Mesenchymal stem cell (in vitro differentiated cells and primary cell): ENCODE measurements around the gene DICER1.

ENCODE experiments used
- DNase-seq: peaks from one replicate; pipeline ENCODE4 v3.0.0-alpha.2; 2013
- H2AFZ ChIP-seq: one replicate; pipeline ENCODE4 v1.6.1; 2013; ENCODE audit warnings: low read depth, mild to moderate bottlenecking, control low read depth, inconsistent platforms, low read length, moderate library complexity
- H2AK5ac ChIP-seq: 2 replicates; pipeline ENCODE4 v1.6.1; 2013; ENCODE audit warnings: low read length, moderate library complexity, mild to moderate bottlenecking, inconsistent platforms; ENCODE audit not compliant: severe bottlenecking
- H2BK120ac ChIP-seq: one replicate; pipeline ENCODE4 v1.6.1; 2013; ENCODE audit warnings: low read depth, mild to moderate bottlenecking, inconsistent platforms, low read length, moderate library complexity
- H2BK12ac ChIP-seq, 2 experiments: one replicate each; pipeline ENCODE4 v1.6.1; 2013; ENCODE audit warnings: inconsistent platforms in 2 of 2, low read length in 2 of 2, mild to moderate bottlenecking in 2 of 2, moderate library complexity in 2 of 2, control low read depth in 1 of 2
- H2BK15ac ChIP-seq: one replicate; pipeline ENCODE4 v1.6.1; 2013; ENCODE audit warnings: mild to moderate bottlenecking, low read depth, inconsistent platforms; ENCODE audit not compliant: poor library complexity, severe bottlenecking
- H2BK5ac ChIP-seq: 2 replicates; pipeline ENCODE4 v1.6.1; 2013; ENCODE audit warnings: low read depth, mild to moderate bottlenecking, low read length, control low read depth, inconsistent platforms; ENCODE audit not compliant: poor library complexity, severe bottlenecking
- H3K14ac ChIP-seq, 2 experiments: one replicate each; pipeline ENCODE4 v1.6.1; 2013; ENCODE audit warnings: inconsistent platforms in 2 of 2, low read length in 2 of 2, control low read depth in 1 of 2, mild to moderate bottlenecking in 1 of 2, moderate library complexity in 1 of 2
- H3K18ac ChIP-seq, 2 experiments: one replicate each; pipeline ENCODE4 v1.6.1; 2013; ENCODE audit warnings: inconsistent platforms in 2 of 2, low read length in 2 of 2, control low read depth in 1 of 2, low read depth in 1 of 2, mild to moderate bottlenecking in 1 of 2
- H3K23ac ChIP-seq, 2 experiments: one replicate each; pipeline ENCODE4 v1.6.1; 2013; ENCODE audit warnings: inconsistent platforms in 2 of 2, low read length in 2 of 2, mild to moderate bottlenecking in 2 of 2, moderate library complexity in 2 of 2, control low read depth in 1 of 2
- H3K27ac ChIP-seq: 2 replicates; pipeline ENCODE4 v1.5.1; 2013; ENCODE audit warnings: mild to moderate bottlenecking, moderate library complexity, low read length, control low read depth, inconsistent platforms; ENCODE audit not compliant: poor library complexity, severe bottlenecking
- H3K27me3 ChIP-seq, 2 experiments: 2 replicates each; pipeline versions ENCODE4 v1.6.1 to v1.7.0; 2013; ENCODE audit warnings: low read length in 2 of 2, mild to moderate bottlenecking in 2 of 2, moderate library complexity in 2 of 2, control low read depth in 1 of 2, inconsistent platforms in 1 of 2; ENCODE audit not compliant: control insufficient read depth in 1 of 2, insufficient read depth in 1 of 2
- H3K36me3 ChIP-seq, 2 experiments: 2 replicates each; pipeline versions ENCODE4 v1.6.1 to v1.7.0; 2013; ENCODE audit warnings: low read length in 2 of 2, control low read depth in 1 of 2, inconsistent platforms in 1 of 2, low read depth in 1 of 2, mild to moderate bottlenecking in 1 of 2; ENCODE audit not compliant: insufficient read depth in 2 of 2, control insufficient read depth in 1 of 2
- H3K4ac ChIP-seq, 2 experiments: one replicate each; pipeline ENCODE4 v1.6.1; 2013; ENCODE audit warnings: inconsistent platforms in 2 of 2, low read length in 2 of 2, mild to moderate bottlenecking in 2 of 2, moderate library complexity in 2 of 2, control low read depth in 1 of 2, low read depth in 1 of 2
- H3K4me1 ChIP-seq: 2 replicates; pipeline ENCODE4 v1.6.1; 2013; ENCODE audit warnings: low read depth, low read length, control low read depth; ENCODE audit not compliant: control insufficient read depth, insufficient read depth
- H3K4me2 ChIP-seq: 2 replicates; pipeline ENCODE4 v1.6.1; 2013; ENCODE audit warnings: low read length, mild to moderate bottlenecking, inconsistent platforms; ENCODE audit not compliant: poor library complexity, severe bottlenecking
- H3K4me3 ChIP-seq, 2 experiments: 2 replicates each; pipeline versions ENCODE4 v1.5.1 to v1.7.0; 2013; ENCODE audit warnings: low read length in 2 of 2, mild to moderate bottlenecking in 2 of 2, control low read depth in 1 of 2, low read depth in 1 of 2; ENCODE audit not compliant: insufficient read depth in 1 of 2
- H3K79me1 ChIP-seq: replicated peaks from 2 replicates; pipeline ENCODE4 v1.6.1; 2013; ENCODE audit warnings: mild to moderate bottlenecking, control low read depth, low read length, inconsistent platforms; ENCODE audit not compliant: poor library complexity, severe bottlenecking
- H3K9ac ChIP-seq: 2 replicates; pipeline ENCODE4 v1.7.0; 2013; ENCODE audit warnings: mild to moderate bottlenecking, low read length, moderate library complexity
- H3K9me3 ChIP-seq: 2 replicates; pipeline ENCODE4 v1.7.0; 2013; ENCODE audit warnings: mild to moderate bottlenecking, low read length; ENCODE audit not compliant: control insufficient read depth
- H4K8ac ChIP-seq: one replicate; pipeline ENCODE4 v1.6.1; 2013; ENCODE audit warnings: inconsistent platforms, mild to moderate bottlenecking, low read length, moderate library complexity
- H4K91ac ChIP-seq: one replicate; pipeline ENCODE4 v1.6.1; 2013; ENCODE audit warnings: mild to moderate bottlenecking, low read length, inconsistent platforms
- WGBS: methylation state at CpG from one replicate; pipeline ENCODE4 v1.1.7; 2013; ENCODE audit warnings: mixed read lengths; 5-methylcytosine and 5-hydroxymethylcytosine counted together

DICER1 gene

GRCh38 chr14:95144849-95145248 lies 12.5 kb downstream of the DICER1 start:
- Histone ChIP-seq H3K27me3 (no peaks in the 10 kb centered on the region), H2BK120ac (no peak overlapping the region), H3K4me3 (no peak overlapping the region), H3K23ac (no peak overlapping the region), H3K9me3 (no peaks in the 10 kb centered on the region), H4K8ac (no peak overlapping the region), H2AK5ac (no peak overlapping the region), H2AFZ (no peak overlapping the region), H3K36me3 (peaks cover 0 to 4% of the 10 kb centered on the region in 2 experiments), H3K27ac (no peak overlapping the region), H2BK5ac (no peak overlapping the region), H3K4me1 (peaks cover 3% of the 10 kb centered on the region), H3K18ac (no peak overlapping the region), H4K91ac (no peak overlapping the region), H2BK12ac (no peak overlapping the region), H3K9ac (no peak overlapping the region), H2BK15ac (no peak overlapping the region), H3K79me1 (peaks cover 8% of the 10 kb centered on the region), H3K14ac (no peak overlapping the region), H3K4ac (no peak overlapping the region), H3K4me2 (no peak overlapping the region)
- WGBS: 86% methylated on average over 1 of the region's 2 CpGs
- DNase-seq: no peak

DNA sequence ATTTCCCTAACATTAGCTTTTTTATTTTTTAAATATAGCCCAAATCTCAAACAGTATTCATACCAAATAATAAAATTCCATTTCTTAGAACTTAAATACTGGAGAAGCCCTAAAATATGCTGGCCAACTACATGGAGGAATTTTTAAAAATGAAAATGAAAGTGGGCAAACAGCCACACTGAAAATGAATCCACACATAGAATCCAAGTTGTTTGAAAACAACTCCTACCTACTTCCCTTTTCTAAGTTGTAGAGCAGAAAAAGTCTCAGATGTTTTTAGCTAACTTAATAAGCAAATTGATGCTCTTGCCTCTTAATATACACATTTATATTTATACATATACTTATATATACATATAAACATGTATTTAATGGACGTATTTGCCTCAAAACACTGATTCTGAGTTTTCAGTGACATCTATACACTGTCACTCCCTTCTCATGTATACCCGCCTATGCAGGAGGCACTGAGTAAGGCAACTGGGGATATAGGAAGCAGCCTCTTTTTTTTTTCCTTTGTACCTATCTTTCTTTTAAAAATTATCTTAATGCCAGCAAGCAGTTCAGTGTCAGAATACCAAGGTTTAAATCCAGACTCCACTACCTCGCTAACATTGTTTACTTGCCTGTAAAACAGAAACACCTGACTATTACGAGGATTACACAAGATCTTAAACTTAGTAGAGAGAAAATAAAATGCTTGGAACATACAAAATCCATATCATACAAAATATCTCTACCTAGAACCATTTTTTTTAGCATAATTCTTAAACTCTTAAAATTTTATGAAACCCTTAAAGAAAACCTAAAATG lies 13.3 kb downstream of the DICER1 start:
- H2BK5ac ChIP-seq: no peak overlapping the region
- H3K27ac ChIP-seq: no peak overlapping the region
- no peak overlapping the region for H2AFZ ChIP-seq
- H3K9me3 ChIP-seq: no peaks in the 10 kb centered on the region
- H3K14ac ChIP-seq: no peak overlapping the region
- WGBS: 100% methylated on average over 4 of the region's 4 CpGs
- H4K8ac ChIP-seq: no peak overlapping the region
- H2BK12ac ChIP-seq: no peak overlapping the region
- H4K91ac ChIP-seq: no peak overlapping the region
- peaks cover 3% of the 10 kb centered on the region for H3K4me1 ChIP-seq
- H3K18ac ChIP-seq: no peak overlapping the region
- H3K4ac ChIP-seq: no peak overlapping the region
- no peak overlapping the region for H3K4me2 ChIP-seq
- peak overlapping the region; percentile 77 for H3K9ac ChIP-seq
- H3K27me3 ChIP-seq: no peaks in the 10 kb centered on the region
- no peak overlapping the region for H2BK15ac ChIP-seq
- DNase-seq: no peak
- peak overlapping the region in 1 of 2 experiments; percentile 60 for H3K4me3 ChIP-seq
- H2AK5ac ChIP-seq: no peak overlapping the region
- peaks cover 8% of the 10 kb centered on the region for H3K79me1 ChIP-seq
- no peak overlapping the region for H2BK120ac ChIP-seq
- no peak overlapping the region for H3K23ac ChIP-seq
- peaks cover 0 to 4% of the 10 kb centered on the region in 2 experiments for H3K36me3 ChIP-seq

- peaks cover 2% of the 10 kb centered on the region for H3K4me1 ChIP-seq
- no peak overlapping the region for H3K4me2 ChIP-seq
- H2BK12ac ChIP-seq: no peak overlapping the region
- no peaks in the 10 kb centered on the region for H3K9me3 ChIP-seq
- H3K4ac ChIP-seq: no peak overlapping the region
- H4K8ac ChIP-seq: no peak overlapping the region
- H3K36me3 ChIP-seq: peaks cover 0 to 4% of the 10 kb centered on the region in 2 experiments
- H3K79me1 ChIP-seq: peaks cover 6% of the 10 kb centered on the region
- H3K23ac ChIP-seq: no peak overlapping the region
- H3K18ac ChIP-seq: no peak overlapping the region
- no peak overlapping the region for H3K14ac ChIP-seq
- no peaks in the 10 kb centered on the region for H3K27me3 ChIP-seq
- no peak overlapping the region for H3K9ac ChIP-seq
- H2BK120ac ChIP-seq: no peak overlapping the region
- H4K91ac ChIP-seq: no peak overlapping the region
- H2BK5ac ChIP-seq: no peak overlapping the region
- H2AFZ ChIP-seq: no peak overlapping the region
- DNase-seq: no peak
- H3K27ac ChIP-seq: no peak overlapping the region
- H2BK15ac ChIP-seq: no peak overlapping the region
- no peak overlapping the region for H3K4me3 ChIP-seq
- 98% methylated on average over 2 of the region's 2 CpGs for WGBS
- H2AK5ac ChIP-seq: no peak overlapping the region
These were observed 15.1 kb downstream of the DICER1 start for GRCh38 chr14:95142208-95142607.

DNA sequence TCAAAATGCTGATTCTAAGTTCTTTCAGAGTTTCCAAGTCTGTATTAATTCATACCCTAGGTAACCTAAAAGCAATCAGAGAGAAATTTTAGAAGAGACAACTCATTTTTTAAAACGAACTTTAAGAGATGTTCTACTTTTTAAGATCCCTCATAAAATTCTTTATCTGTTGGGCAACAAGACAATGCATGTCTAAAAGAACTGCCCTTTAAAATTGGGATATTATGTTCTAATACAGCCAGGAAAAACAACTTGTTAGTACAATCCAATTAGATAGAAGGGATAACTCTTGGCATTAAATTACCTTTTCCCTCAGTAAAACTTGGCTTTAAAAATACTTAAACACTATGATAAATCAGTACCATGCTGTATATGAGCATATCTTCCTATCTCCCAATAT lies 15.6 kb downstream of the DICER1 start:
- no peaks in the 10 kb centered on the region for H3K9me3 ChIP-seq
- no peak overlapping the region for H3K4me3 ChIP-seq
- H3K4me1 ChIP-seq: no peaks in the 10 kb centered on the region
- H4K91ac ChIP-seq: no peak overlapping the region
- H3K27me3 ChIP-seq: no peaks in the 10 kb centered on the region
- no peak overlapping the region for H2AK5ac ChIP-seq
- no peak overlapping the region for H2BK15ac ChIP-seq
- no peak overlapping the region for H3K4me2 ChIP-seq
- H3K4ac ChIP-seq: no peak overlapping the region
- WGBS: 60% methylated on average over 1 of the region's 1 CpG
- no peak overlapping the region for H4K8ac ChIP-seq
- H3K14ac ChIP-seq: no peak overlapping the region
- H3K36me3 ChIP-seq: peaks cover 0 to 4% of the 10 kb centered on the region in 2 experiments
- no peak overlapping the region for H2BK12ac ChIP-seq
- H3K18ac ChIP-seq: no peak overlapping the region
- DNase-seq: no peak
- H2BK120ac ChIP-seq: no peak overlapping the region
- H3K23ac ChIP-seq: no peak overlapping the region
- H3K27ac ChIP-seq: no peak overlapping the region
- H3K9ac ChIP-seq: no peak overlapping the region
- no peak overlapping the region for H2BK5ac ChIP-seq
- peaks cover 6% of the 10 kb centered on the region for H3K79me1 ChIP-seq
- no peak overlapping the region for H2AFZ ChIP-seq
